Activated naive CD4-positive, alpha-beta T cell treated with anti-CD3 and anti-CD28 coated beads for 36 hours (primary cell): ENCODE measurements around the gene KYAT1. TPM values are rescaled to one million over a fixed set of nuclear protein-coding genes. Genes with fewer than 3 reads are reported as not detected.

ENCODE experiments used
- CTCF ChIA-PET: fragments of 350-600 bp; sonication (Branson Sonifier 250); formaldehyde crosslinking; loops from one replicate; lab custom pipeline; 2021; ENCODE audit warnings: antibody characterized with exemption; lab: Charles Lee
- DNase-seq: peaks from one replicate; pipeline ENCODE4 v3.0.0-alpha.2; 2020
- H3K27ac Mint-ChIP-seq: one replicate; pipeline ENCODE4 v1.8.0; 2021; ENCODE audit warnings: mild to moderate bottlenecking, mixed read lengths
- H3K27me3 Mint-ChIP-seq: one replicate; pipeline ENCODE4 v1.8.0; 2021; ENCODE audit warnings: low read depth, mixed read lengths
- H3K36me3 Mint-ChIP-seq: one replicate; pipeline ENCODE4 v1.8.0; 2021; ENCODE audit warnings: low read depth, mixed read lengths
- H3K4me1 Mint-ChIP-seq: one replicate; pipeline ENCODE4 v1.8.0; 2021; ENCODE audit warnings: low read depth, mixed read lengths
- H3K4me3 Mint-ChIP-seq: one replicate; pipeline ENCODE4 v1.8.0; 2021; ENCODE audit warnings: mild to moderate bottlenecking, moderate library complexity, mixed read lengths
- H3K9me3 Mint-ChIP-seq: one replicate; pipeline ENCODE4 v1.8.0; 2021; ENCODE audit warnings: mixed read lengths
- intact Hi-C: fragments of 100-400 bp; cut with micrococcal nuclease; formaldehyde crosslinking; loops from one replicate; pipeline ENCODE4 v1.15.1; 2023
- total RNA-seq, 2 experiments: library from RNA; stranded (reverse); gene quantifications; one replicate each; pipeline ENCODE4 v1.2.3, GENCODE V29; 2021

The KYAT1 gene
- total RNA-seq, 2 experiments from 2014 or later: 29.6 to 33.6 TPM

DNA sequence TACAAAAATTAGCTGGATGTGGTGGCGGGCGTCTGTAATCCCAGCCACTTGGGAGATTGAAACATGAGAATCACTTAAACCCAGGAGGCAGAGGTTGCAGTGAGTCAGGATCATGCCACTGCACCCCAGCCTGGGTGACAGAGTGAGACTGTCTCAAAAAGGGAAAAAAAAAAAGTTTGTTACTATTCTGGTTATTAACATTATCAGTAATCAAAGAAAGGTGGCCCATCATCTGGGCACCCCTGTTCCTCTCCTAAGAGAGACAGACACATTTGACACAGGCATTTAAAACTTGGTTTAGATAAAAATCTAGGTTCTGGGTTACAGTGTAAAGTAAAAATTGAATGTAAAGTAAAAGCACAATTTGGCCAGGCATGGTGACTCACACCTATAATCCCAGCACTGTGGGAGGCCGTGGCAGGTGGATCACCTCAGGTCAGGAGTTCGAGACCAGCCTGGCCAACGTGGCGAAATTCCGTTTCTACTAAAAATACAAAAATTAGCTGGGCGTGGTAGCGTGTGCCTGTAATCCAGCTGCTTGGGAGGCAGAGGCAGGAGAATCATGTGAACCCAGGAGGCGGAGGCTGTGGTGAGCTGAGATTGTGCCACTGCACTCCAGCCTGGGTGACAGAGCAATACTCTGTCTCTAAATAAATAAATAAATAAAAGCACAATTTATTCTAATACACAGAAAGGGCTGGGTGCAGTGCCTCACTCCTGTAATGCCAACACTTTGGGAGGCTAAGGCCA, 22.3 kb upstream of the KYAT1 start:
- intact Hi-C loops: no loop called here
- peaks cover 7% of the 10 kb centered on the region for H3K36me3 Mint-ChIP-seq
- peak; percentile 39 for DNase-seq
- no peak overlapping the region for H3K4me3 Mint-ChIP-seq
- peaks cover 61% of the 10 kb centered on the region for H3K4me1 Mint-ChIP-seq
- H3K27ac Mint-ChIP-seq: peak overlapping the region; percentile 75
- CTCF ChIA-PET: no interaction called here
- no peaks in the 10 kb centered on the region for H3K9me3 Mint-ChIP-seq
- H3K27me3 Mint-ChIP-seq: no peaks in the 10 kb centered on the region

DNA sequence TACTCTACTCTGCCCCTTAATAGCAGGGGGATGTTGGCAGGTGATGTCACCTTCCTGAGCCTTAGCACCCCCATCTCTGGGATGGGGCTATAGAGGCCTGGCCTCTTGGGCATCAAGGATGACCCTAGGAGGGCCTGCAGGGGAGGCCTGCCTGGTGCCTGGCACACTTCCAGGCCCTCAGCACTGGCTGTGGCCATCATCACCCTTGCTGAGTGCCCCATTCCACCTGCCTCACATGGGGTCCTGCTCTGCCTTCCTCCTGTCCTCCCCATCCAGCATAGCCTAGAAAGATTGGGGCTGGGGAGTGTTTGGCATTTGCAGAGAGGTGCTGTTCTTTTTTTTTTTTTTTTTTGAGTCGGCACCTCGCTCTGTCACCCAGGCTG, 21.3 kb upstream of the KYAT1 start:
- no peak overlapping the region for H3K4me3 Mint-ChIP-seq
- H3K27me3 Mint-ChIP-seq: no peaks in the 10 kb centered on the region
- H3K27ac Mint-ChIP-seq: peak overlapping the region; percentile 75
- H3K9me3 Mint-ChIP-seq: no peaks in the 10 kb centered on the region
- peaks cover 68% of the 10 kb centered on the region for H3K4me1 Mint-ChIP-seq
- CTCF ChIA-PET: interaction anchor here (1.0 kb wide), 1 partner anchor 25 kb away, joined by 3 read pairs; no protein-coding TSS in a partner anchor
- DNase-seq: no peak
- intact Hi-C loops: no loop called here
- peaks cover 9% of the 10 kb centered on the region for H3K36me3 Mint-ChIP-seq

DNA sequence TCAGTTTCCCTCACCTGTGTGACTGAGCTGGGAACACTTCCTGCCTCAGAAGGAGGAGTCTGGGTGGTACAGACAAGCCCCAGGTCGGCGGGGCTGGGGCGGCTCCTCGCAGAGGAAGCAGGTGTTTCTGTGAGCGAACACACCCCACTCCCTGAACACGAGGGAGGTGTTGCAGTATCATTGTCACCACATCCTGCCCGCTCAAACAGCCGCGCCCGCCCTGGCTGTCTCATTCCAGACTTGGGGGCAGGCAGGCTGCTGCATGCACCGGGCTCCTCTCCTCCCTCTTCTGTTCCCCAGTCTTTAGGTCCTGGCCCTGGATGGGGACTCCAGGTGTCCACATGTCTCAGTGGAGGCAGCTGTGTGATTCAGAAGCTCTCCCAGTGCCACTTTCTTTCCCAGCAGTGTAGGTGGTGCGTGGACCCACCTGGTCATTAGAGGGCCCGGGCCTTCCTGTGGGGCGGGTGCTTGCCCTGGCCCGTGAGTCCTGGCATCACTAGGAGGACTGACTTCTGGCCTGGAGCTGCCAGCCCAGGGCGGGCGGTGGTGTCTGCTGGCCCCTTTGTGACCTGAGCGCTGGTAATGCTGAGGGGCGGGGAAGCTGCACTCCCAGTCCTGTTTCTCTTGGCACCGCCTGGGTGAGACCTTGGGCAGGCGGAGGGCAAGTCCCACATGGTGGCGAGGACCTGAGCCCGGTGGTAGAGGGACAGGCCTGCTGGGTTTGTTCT, 20.8 kb upstream of the KYAT1 start:
- no peaks in the 10 kb centered on the region for H3K27me3 Mint-ChIP-seq
- CTCF ChIA-PET: interaction anchor here (0.5 to 1.0 kb wide), 3 partner anchors 12 to 43 kb away, joined by 3 read pairs; no protein-coding TSS in a partner anchor
- peaks cover 8% of the 10 kb centered on the region for H3K36me3 Mint-ChIP-seq
- peaks cover 70% of the 10 kb centered on the region for H3K4me1 Mint-ChIP-seq
- DNase-seq: peak; percentile 95
- intact Hi-C loops: loop anchor here (1.0 kb wide), 2 partner anchors 20 to 39 kb away; partner anchors contain the start of gene LRRC8A
- peak overlapping the region; percentile 75 for H3K27ac Mint-ChIP-seq
- H3K9me3 Mint-ChIP-seq: no peaks in the 10 kb centered on the region
- H3K4me3 Mint-ChIP-seq: peak overlapping the region; percentile 27

DNA sequence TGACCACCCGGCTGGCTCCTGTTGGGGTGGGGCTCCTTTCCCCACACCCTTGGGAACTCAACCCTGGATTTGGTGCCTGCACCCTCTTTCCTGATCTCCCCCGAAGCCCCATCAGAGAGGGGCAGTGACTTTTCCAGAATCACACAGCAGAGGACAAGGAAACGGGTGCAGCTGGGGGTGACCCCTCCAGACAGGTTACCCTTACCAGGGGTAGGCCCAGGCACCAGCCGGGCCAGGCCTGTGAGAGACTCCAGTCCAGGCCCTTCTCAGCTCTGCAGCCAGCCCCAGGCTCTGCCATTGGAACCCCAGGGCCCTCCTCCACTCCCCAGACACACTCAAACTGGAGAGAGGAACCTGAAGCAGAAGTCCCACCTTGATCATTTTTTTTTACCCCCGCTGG, 20.1 kb upstream of the KYAT1 start:
- Mint-ChIP-seq H3K36me3 (peaks cover 7% of the 10 kb centered on the region), H3K27ac (peak overlapping the region; percentile 75), H3K27me3 (no peaks in the 10 kb centered on the region), H3K4me1 (peaks cover 71% of the 10 kb centered on the region), H3K9me3 (no peaks in the 10 kb centered on the region), H3K4me3 (no peak overlapping the region)
- no peak for DNase-seq
- CTCF ChIA-PET: interaction anchor here (0.5 to 0.7 kb wide), 4 partner anchors 21 to 299 kb away, joined by 3 to 5 read pairs (median 4); no protein-coding TSS in a partner anchor
- intact Hi-C loops: loop anchor here (1.0 kb wide), 2 partner anchors 20 to 39 kb away; partner anchors contain the start of gene LRRC8A

DNA sequence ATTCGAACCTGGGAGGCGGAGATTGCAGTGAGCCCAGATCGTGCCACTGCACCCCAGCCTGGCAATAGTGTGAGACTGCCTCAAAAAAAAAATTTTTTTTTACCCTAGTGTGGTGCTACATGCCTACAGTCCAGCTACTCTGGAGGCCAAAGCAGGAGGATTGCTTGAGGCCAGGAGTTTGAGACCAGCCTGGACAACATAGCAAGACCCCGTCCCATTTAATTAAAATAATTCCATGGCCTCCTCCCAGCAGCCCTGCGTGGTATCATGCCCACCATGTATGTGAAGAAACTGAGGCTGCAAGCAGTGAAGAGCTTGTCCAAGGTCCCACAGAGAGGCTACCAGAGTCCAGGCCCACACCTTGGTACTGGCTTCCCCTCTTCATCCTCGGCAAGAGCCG, 19.6 kb upstream of the KYAT1 start:
- intact Hi-C loops: no loop called here
- CTCF ChIA-PET: interaction anchor here (0.6 to 0.7 kb wide), 3 partner anchors 21 to 298 kb away, joined by 3 to 5 read pairs (median 5); no protein-coding TSS in a partner anchor
- H3K4me3 Mint-ChIP-seq: no peak overlapping the region

DNA sequence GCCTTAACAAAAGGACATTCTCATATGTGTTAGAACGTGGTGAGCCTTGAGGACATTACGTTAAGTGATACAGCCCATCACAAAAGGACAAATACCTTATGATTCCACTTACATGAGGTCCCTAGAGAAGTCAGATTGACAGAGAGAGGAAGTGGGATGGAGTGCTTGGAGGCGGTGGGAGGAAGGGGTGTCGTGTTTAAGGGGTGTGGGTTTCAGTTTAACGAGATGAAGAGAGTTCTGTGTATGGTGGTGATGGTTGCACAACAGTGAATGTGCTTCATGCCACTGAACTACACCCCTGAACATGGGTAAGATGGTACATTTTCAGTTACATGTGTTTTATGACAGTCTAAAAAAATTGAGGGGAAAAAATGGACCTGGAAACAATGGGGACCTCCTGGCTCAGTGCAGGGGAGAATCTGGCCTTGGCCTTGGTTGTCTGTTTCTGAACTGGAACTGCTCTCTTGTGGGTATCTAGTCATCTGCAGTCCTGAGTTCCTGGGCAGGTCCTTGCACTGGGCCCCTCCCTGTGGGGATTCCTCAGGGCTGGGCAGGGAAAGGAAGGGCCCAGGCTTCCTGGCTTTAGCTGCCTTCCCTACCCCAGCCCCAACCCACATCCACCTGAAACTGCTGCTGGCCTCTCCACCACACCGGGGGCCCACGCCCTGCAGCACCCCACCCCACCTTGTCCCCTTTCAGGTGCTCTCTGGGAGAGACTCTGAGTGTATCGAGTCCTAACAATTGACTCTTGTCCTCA, 18.0 kb upstream of the KYAT1 start:
- H3K36me3 Mint-ChIP-seq: peaks cover 8% of the 10 kb centered on the region
- H3K4me3 Mint-ChIP-seq: no peak overlapping the region
- CTCF ChIA-PET: interaction anchor here (1.0 to 1.6 kb wide), 2 partner anchors 18 to 28 kb away, joined by 3 to 4 read pairs; partner anchors contain the start of genes KYAT1 and LRRC8A
- intact Hi-C loops: no loop called here
- DNase-seq: peak; percentile 69
- H3K9me3 Mint-ChIP-seq: no peaks in the 10 kb centered on the region
- H3K27me3 Mint-ChIP-seq: no peaks in the 10 kb centered on the region
- H3K27ac Mint-ChIP-seq: peak overlapping the region; percentile 90
- peaks cover 85% of the 10 kb centered on the region for H3K4me1 Mint-ChIP-seq

More for the DNA sequence above, 19.6 kb upstream of the KYAT1 start:
- Mint-ChIP-seq H3K27ac (no peak overlapping the region), H3K36me3 (peaks cover 7% of the 10 kb centered on the region), H3K4me1 (peaks cover 69% of the 10 kb centered on the region), H3K27me3 (no peaks in the 10 kb centered on the region), H3K9me3 (no peaks in the 10 kb centered on the region)
- no peak for DNase-seq

DNA sequence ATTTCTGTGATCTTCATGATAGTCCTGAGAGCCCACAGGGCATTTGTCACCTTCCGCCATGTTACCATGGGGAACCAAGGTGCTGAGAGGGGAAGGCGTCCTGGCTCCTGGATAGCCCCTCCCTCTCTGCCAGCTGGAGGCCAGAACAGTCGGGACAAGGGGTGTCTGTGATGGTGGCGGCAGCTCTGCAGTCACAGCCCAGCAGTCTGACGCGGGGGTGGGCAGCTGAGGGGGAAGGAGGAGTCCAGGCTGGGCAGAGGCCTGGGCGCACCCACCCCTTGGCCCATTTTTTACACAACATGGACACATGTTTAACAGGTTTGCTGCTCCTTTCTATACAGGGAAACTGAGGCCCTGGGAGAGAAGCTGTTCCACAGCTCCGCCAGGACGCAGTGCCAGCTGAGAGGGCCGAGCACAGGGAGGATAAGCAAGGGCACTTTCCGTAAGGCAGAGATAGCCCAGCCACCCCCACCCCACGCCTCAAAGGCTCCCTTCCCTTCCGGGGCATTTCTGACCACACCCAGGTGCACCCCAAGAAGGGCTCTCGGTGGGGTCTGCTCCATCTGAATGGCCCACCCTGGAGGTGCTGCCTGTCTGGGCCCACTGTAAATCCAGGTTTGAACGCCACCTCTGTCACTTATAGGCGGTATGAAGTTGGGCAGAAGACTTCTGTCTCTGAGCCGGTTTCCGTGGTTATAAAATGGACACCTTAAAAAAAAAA, 17.3 kb upstream of the KYAT1 start:
- peak overlapping the region; percentile 90 for H3K27ac Mint-ChIP-seq
- peaks cover 85% of the 10 kb centered on the region for H3K4me1 Mint-ChIP-seq
- intact Hi-C loops: no loop called here
- H3K9me3 Mint-ChIP-seq: no peaks in the 10 kb centered on the region
- no peak for DNase-seq
- CTCF ChIA-PET: interaction anchor here (1.3 kb wide), 1 partner anchor 28 kb away, joined by 3 read pairs; no protein-coding TSS in a partner anchor
- peaks cover 9% of the 10 kb centered on the region for H3K36me3 Mint-ChIP-seq
- no peaks in the 10 kb centered on the region for H3K27me3 Mint-ChIP-seq
- H3K4me3 Mint-ChIP-seq: no peak overlapping the region

DNA sequence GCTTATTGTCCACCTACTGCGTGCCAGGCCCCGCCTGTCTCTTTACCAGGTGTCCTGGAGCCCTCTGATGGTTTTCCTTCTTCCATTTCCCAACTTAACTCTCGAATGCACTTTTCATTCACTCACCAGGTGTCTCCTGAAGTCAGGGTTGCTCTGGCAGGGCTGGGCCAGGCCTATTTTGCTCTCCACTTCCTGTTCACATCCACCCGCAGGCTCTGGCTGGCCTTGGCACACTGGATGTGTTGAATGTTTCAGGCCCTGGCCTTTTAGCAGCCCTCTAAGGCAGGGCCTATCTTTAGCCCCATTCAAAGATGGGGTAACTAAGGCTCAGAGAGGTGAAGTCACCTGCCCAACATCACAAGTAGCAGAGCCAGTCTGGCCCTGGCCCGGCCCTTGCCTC, 16.6 kb upstream of the KYAT1 start:
- no peak for DNase-seq
- Mint-ChIP-seq H3K27ac (peak overlapping the region; percentile 90), H3K36me3 (peaks cover 10% of the 10 kb centered on the region), H3K9me3 (no peaks in the 10 kb centered on the region), H3K27me3 (no peaks in the 10 kb centered on the region), H3K4me1 (peaks cover 82% of the 10 kb centered on the region), H3K4me3 (no peak overlapping the region)
- intact Hi-C loops: no loop called here
- CTCF ChIA-PET: interaction anchor here (0.7 to 1.3 kb wide), 2 partner anchors 29 to 33 kb away, joined by 3 to 4 read pairs; no protein-coding TSS in a partner anchor

DNA sequence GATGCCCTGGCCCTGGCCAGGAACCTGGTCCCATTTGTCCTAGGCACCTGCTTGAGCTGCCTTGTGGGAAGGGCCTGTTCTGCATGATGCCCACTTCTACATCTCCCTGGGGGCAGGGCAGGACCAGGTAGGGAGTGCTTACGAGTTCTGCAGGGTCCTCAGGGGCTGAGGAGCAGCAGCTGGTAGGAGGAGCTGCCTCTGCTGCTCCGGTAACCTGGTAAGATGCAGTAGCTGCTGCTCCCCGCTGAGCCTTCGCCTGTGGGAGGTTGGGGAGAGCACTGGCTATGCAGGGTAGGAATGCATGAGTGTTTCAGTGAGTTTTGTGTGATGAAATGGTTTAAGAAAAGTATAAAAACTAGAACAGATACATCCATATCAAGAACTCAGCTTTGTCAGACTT, 13.8 kb upstream of the KYAT1 start:
- H3K27me3 Mint-ChIP-seq: no peaks in the 10 kb centered on the region
- DNase-seq: no peak
- CTCF ChIA-PET: interaction anchor here (0.6 to 0.8 kb wide), 2 partner anchors 15 to 33 kb away, joined by 3 read pairs; no protein-coding TSS in a partner anchor
- peaks cover 11% of the 10 kb centered on the region for H3K36me3 Mint-ChIP-seq
- H3K4me1 Mint-ChIP-seq: peaks cover 72% of the 10 kb centered on the region
- no peak overlapping the region for H3K4me3 Mint-ChIP-seq
- no peaks in the 10 kb centered on the region for H3K9me3 Mint-ChIP-seq
- H3K27ac Mint-ChIP-seq: no peak overlapping the region
- intact Hi-C loops: no loop called here

DNA sequence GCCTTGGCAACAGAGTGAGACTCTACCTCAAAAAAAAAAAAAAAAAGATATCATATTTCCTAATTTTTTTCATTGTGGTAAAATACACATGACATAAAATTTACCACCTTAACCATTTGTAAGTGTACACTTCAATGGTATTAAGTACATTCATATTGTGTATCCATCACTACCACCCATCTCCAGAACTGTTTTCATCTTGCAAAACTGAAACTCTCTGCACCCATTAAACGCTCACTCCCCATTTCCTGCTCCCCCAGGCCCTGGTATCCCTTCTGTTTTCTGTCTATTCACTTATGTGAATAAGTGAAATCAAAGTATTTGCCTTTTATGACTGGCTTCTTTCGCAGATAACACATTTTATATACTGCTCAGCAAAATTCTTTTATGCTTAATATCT, 13.0 kb upstream of the KYAT1 start:
- Mint-ChIP-seq H3K4me3 (no peak overlapping the region), H3K9me3 (no peaks in the 10 kb centered on the region), H3K4me1 (peaks cover 67% of the 10 kb centered on the region), H3K27ac (peak overlapping the region; percentile 32), H3K27me3 (no peaks in the 10 kb centered on the region), H3K36me3 (peaks cover 11% of the 10 kb centered on the region)
- DNase-seq: peak; percentile 48
- CTCF ChIA-PET: interaction anchor here (0.6 kb wide), 1 partner anchor 14 kb away, joined by 3 read pairs; no protein-coding TSS in a partner anchor
- intact Hi-C loops: no loop called here

DNA sequence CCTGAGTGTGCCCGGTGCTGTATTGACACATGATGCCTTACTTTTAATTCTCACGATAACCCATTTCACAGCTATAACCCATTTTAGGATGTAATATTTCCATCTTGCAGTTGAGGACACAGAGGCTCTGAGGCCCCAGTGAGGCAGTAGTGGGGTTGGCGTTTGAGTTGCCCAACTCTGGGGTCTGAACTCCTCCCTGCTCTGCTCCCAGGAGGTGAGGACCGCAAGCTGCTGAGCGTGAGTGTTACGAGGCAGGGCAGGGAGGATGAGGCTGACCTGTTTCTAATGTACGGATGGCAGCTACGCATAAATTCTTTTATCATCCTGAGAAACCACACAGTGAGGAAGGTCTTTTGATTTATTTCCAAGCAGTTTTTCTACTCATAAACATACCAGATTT, 11.6 kb upstream of the KYAT1 start:
- intact Hi-C loops: no loop called here
- no peaks in the 10 kb centered on the region for H3K9me3 Mint-ChIP-seq
- DNase-seq: no peak
- CTCF ChIA-PET: interaction anchor here (1.7 kb wide), 1 partner anchor 35 kb away, joined by 7 read pairs; no protein-coding TSS in a partner anchor
- peaks cover 10% of the 10 kb centered on the region for H3K36me3 Mint-ChIP-seq
- no peak overlapping the region for H3K4me3 Mint-ChIP-seq
- H3K27me3 Mint-ChIP-seq: no peaks in the 10 kb centered on the region
- peak overlapping the region; percentile 66 for H3K27ac Mint-ChIP-seq
- H3K4me1 Mint-ChIP-seq: peaks cover 59% of the 10 kb centered on the region
